ENCODE measurements around the gene LTK. TPM values are rescaled to one million over a fixed set of nuclear protein-coding genes. Genes with fewer than 3 reads are reported as not detected.

LTK gene
- total and polyA plus RNA-seq, 2 of the 8 experiments (the other 6 are each of a cell fraction or from before 2014, with no cell fraction given) = 0.05 to 0.19 TPM

DNA sequence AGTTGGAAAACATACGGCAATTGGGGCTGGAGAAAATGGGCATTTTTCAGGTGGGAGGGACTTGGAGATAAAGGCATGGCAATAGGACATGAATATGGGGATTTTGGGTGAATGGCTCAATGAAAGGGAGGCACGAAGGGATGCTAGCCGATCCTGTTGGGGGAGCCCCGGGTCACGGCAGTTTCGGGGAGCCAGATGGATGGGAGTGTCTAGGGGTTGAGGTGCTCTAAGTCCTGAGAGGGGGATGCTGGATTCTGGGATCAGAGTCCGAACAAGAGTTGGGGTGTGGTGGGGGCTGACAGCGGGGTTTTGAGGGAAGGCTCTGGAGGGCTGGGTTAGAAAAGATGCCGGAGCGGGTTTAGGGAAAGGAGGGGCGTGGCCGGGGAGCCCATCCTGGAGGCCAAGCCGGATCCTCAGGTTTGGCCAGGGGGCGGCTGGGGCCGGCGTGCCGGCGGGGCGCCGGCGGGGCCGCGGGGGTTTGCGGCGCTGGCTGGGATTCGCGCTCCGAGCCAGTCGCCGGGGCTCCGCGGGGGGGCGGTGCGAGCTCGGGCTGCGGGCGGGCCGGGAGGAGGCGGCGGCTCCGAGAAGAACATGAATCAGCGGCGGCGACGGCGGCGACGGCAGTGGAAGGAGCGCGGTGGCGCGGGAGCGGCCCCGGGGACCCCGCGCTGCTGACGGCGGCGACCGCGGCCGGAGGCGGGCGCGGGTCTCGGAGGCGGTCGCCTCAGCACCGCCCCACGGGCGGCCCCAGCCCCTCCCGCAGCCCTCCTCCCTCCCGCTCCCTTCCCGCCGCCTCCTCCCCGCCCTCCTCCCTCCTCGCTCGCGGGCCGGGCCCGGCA, 45.0 kb upstream of the LTK start, which contains the start of gene TYRO3 (continued):
- peak; percentile 16; the same call in 1 of the 2 replicates for TF ChIP-seq PHF8 (conservative IDR thresholded peaks at IDR 0.05; ENCODE audit: low read depth, low read length)

Data from H1 (cell line).